Endodermal cell (in vitro differentiated cells): ENCODE data around the gene STAT1. TPM values are rescaled to one million over a fixed set of nuclear protein-coding genes. Genes with fewer than 3 reads are reported as not detected.

Experiments
- DNase-seq: peaks from one replicate; pipeline ENCODE4 v3.0.0-alpha.2; 2017
- H3K27ac ChIP-seq: 2 replicates; pipeline ENCODE4 v1.5.1; 2013; ENCODE audit warnings: mild to moderate bottlenecking, low read depth, low read length, moderate library complexity
- H3K27me3 ChIP-seq: 2 replicates; pipeline ENCODE4 v1.6.1; 2013; ENCODE audit warnings: mild to moderate bottlenecking, low read length, moderate library complexity; ENCODE audit not compliant: insufficient read depth, control insufficient read depth, poor library complexity, severe bottlenecking
- H3K36me3 ChIP-seq: 2 replicates; pipeline ENCODE4 v1.7.0; 2013; ENCODE audit warnings: mild to moderate bottlenecking, low read length, moderate library complexity; ENCODE audit not compliant: control insufficient read depth, insufficient read depth
- H3K4me1 ChIP-seq: one replicate; pipeline ENCODE4 v1.7.0; 2013; ENCODE audit warnings: low read length; ENCODE audit not compliant: control insufficient read depth, insufficient read depth
- H3K4me3 ChIP-seq: 2 replicates; pipeline ENCODE4 v1.5.1; 2013; ENCODE audit warnings: mild to moderate bottlenecking, low read length, moderate library complexity
- H3K9ac ChIP-seq: 2 replicates; pipeline ENCODE4 v1.6.1; 2013; ENCODE audit warnings: mild to moderate bottlenecking, low read length, moderate library complexity; ENCODE audit not compliant: poor library complexity, severe bottlenecking; ENCODE audit errors: extremely low read depth
- H3K9me3 ChIP-seq: 2 replicates; pipeline ENCODE4 v1.6.1; 2013; ENCODE audit warnings: mild to moderate bottlenecking, low read length, moderate library complexity; ENCODE audit not compliant: control insufficient read depth
- H3K27ac Mint-ChIP-seq: 2 replicates; pipeline ENCODE4 v1.8.0; 2020; ENCODE audit warnings: mixed read lengths
- H3K27me3 Mint-ChIP-seq: 2 replicates; pipeline ENCODE4 v1.8.0; 2021; ENCODE audit warnings: mild to moderate bottlenecking, mixed read lengths; ENCODE audit not compliant: insufficient read depth
- H3K36me3 Mint-ChIP-seq: 2 replicates; pipeline ENCODE4 v1.8.0; 2020; ENCODE audit warnings: low read depth, mixed read lengths
- H3K4me1 Mint-ChIP-seq: 2 replicates; pipeline ENCODE4 v1.8.0; 2020; ENCODE audit warnings: mixed read lengths
- H3K4me3 Mint-ChIP-seq: 2 replicates; pipeline ENCODE4 v1.8.0; 2020; ENCODE audit warnings: mild to moderate bottlenecking, moderate library complexity, mixed read lengths
- H3K9me3 Mint-ChIP-seq: 2 replicates; pipeline ENCODE4 v1.8.0; 2020; ENCODE audit warnings: mild to moderate bottlenecking, mixed read lengths
- CTCF ChIP-seq: fragments of 200-600 bp; sonication (generic); conservative IDR thresholded peaks from 2 replicates; pipeline ENCODE4 v1.5.0; 2021; ENCODE audit warnings: antibody characterized with exemption, mild to moderate bottlenecking
- WGBS, 2 experiments: methylation state at CpG; one replicate each; pipeline versions ENCODE4 v1.1.5 to v1.1.7; 2013; ENCODE audit warnings: missing lambda C conversion rate in 2 of 2, mixed read lengths in 1 of 2; ENCODE audit not compliant: insufficient coverage in 1 of 2, insufficient read length in 1 of 2; 5-methylcytosine and 5-hydroxymethylcytosine counted together
- total RNA-seq, 2 donors: library from RNA; stranded (reverse); fragmentation: NEBNext Ultra II Directional in 1 of 2; extraction: Animal tissue kit (Norgen Biotek cat#: 25700) in 1 of 2; gene quantifications; 2 replicates in 1 of 2; 3 replicates in 1 of 2; pipeline ENCODE4 v1.2.1, GENCODE V29; 2021

Gene STAT1
- total RNA-seq, 2 donors from 2014 or later, result 48.3 to 74.4 TPM

GRCh38 chr2:190948671-190949070, 65.3 kb downstream of the STAT1 start:
- Histone ChIP-seq H3K27ac (no peak overlapping the region), H3K9me3 (no peaks in the 10 kb centered on the region), H3K9ac (no peak overlapping the region), H3K27me3 (no peaks in the 10 kb centered on the region), H3K36me3 (no peaks in the 10 kb centered on the region), H3K4me1 (peaks cover 6% of the 10 kb centered on the region), H3K4me3 (no peak overlapping the region)
- TF ChIP-seq CTCF, result no peak
- Mint-ChIP-seq H3K9me3 (no peaks in the 10 kb centered on the region), H3K36me3 (no peaks in the 10 kb centered on the region), H3K4me1 (peaks cover 9% of the 10 kb centered on the region), H3K27me3 (no peaks in the 10 kb centered on the region), H3K27ac (no peak overlapping the region), H3K4me3 (no peak overlapping the region)
- WGBS, 2 experiments, result 81 to 95% methylated on average over 2 of the region's 2 CpGs
- DNase-seq, result no peak

- Histone ChIP-seq H3K27ac (no peak overlapping the region), H3K27me3 (no peaks in the 10 kb centered on the region), H3K36me3 (no peaks in the 10 kb centered on the region), H3K4me1 (peaks cover 6% of the 10 kb centered on the region), H3K9me3 (no peaks in the 10 kb centered on the region), H3K4me3 (no peak overlapping the region), H3K9ac (no peak overlapping the region)
- TF ChIP-seq CTCF, result no peak
- WGBS, 2 experiments, result 74 to 83% methylated on average over 2 of the region's 2 CpGs
- Mint-ChIP-seq H3K9me3 (no peaks in the 10 kb centered on the region), H3K4me1 (peaks cover 9% of the 10 kb centered on the region), H3K4me3 (no peak overlapping the region), H3K27me3 (no peaks in the 10 kb centered on the region), H3K36me3 (no peaks in the 10 kb centered on the region), H3K27ac (no peak overlapping the region)
- DNase-seq, result no peak
These were observed 66.2 kb downstream of the STAT1 start for GRCh38 chr2:190947711-190948251.

- Histone ChIP-seq H3K9me3 (no peaks in the 10 kb centered on the region), H3K27me3 (no peaks in the 10 kb centered on the region), H3K4me1 (peaks cover 6% of the 10 kb centered on the region), H3K4me3 (no peak overlapping the region), H3K27ac (no peak overlapping the region), H3K9ac (no peak overlapping the region), H3K36me3 (no peaks in the 10 kb centered on the region)
- H3K27me3 Mint-ChIP-seq, result no peaks in the 10 kb centered on the region
- WGBS, 2 experiments, result 61% methylated on average over 1 of the region's 1 CpG; no CpG with 5 or more reads in 1 of the 2 experiments
- H3K9me3 Mint-ChIP-seq, result no peaks in the 10 kb centered on the region
- no peak for DNase-seq
- H3K4me1 Mint-ChIP-seq, result peaks cover 9% of the 10 kb centered on the region
- H3K36me3 Mint-ChIP-seq, result no peaks in the 10 kb centered on the region
- no peak for TF ChIP-seq CTCF
- H3K4me3 Mint-ChIP-seq, result no peak overlapping the region
- no peak overlapping the region for H3K27ac Mint-ChIP-seq
These were observed 66.8 kb downstream of the STAT1 start for GRCh38 chr2:190947141-190947540.
